ENCODE results near the gene ATP5PO.

- TF ChIP-seq, protein P1, sequence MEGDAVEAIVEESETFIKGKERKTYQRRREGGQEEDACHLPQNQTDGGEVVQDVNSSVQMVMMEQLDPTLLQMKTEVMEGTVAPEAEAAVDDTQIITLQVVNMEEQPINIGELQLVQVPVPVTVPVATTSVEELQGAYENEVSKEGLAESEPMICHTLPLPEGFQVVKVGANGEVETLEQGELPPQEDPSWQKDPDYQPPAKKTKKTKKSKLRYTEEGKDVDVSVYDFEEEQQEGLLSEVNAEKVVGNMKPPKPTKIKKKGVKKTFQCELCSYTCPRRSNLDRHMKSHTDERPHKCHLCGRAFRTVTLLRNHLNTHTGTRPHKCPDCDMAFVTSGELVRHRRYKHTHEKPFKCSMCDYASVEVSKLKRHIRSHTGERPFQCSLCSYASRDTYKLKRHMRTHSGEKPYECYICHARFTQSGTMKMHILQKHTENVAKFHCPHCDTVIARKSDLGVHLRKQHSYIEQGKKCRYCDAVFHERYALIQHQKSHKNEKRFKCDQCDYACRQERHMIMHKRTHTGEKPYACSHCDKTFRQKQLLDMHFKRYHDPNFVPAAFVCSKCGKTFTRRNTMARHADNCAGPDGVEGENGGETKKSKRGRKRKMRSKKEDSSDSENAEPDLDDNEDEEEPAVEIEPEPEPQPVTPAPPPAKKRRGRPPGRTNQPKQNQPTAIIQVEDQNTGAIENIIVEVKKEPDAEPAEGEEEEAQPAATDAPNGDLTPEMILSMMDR (conservative IDR thresholded peaks at IDR 0.05; ENCODE audit: low read depth, low read length) = no peak
- no peak for TF ChIP-seq EZH2 (IDR thresholded peaks at IDR 0.05; ENCODE audit: borderline replicate concordance, low read depth, low read length, poor library complexity, severe bottlenecking)
Observed at GRCh38 chr21:33915368-33916199, at the start of gene ATP5PO.

Data from A673 (cell line).